Body of pancreas (tissue), 4 donors: ENCODE results near the gene TIPARP. TPM values are rescaled to one million over a fixed set of nuclear protein-coding genes. Genes with fewer than 3 reads are reported as not detected.
A peak's percentile ranks its signal among the peaks of the same experiment; 100 is the strongest.

Experiments
- ATAC-seq: fragments of 150-250 bp; one replicate; pipeline ENCODE4 v1.9.1; 2016
- DNase-seq, 4 donors: peaks; one replicate each; pipeline ENCODE4 v3.0.0-alpha.2; 2019
- H3K27ac ChIP-seq, 4 donors: fragments of 200-600 bp; sonication (generic); 1 replicate in 3 of 4; 2 replicates in 1 of 4; pipeline versions ENCODE4 v1.5.1 to v1.6.1; 2016 to 2019; ENCODE audit warnings: mild to moderate bottlenecking in 1 of 4, mixed read lengths in 1 of 4, moderate library complexity in 1 of 4
- H3K27me3 ChIP-seq, 2 donors: fragments of 200-600 bp; sonication (generic); one replicate each; pipeline ENCODE4 v1.6.0; 2016; ENCODE audit warnings: mild to moderate bottlenecking in 1 of 2
- H3K36me3 ChIP-seq, 2 donors: fragments of 200-600 bp; sonication (generic); replicated peaks in 1 of 2; 2 replicates each; pipeline ENCODE4 v1.5.1; 2016; ENCODE audit warnings: low read depth in 2 of 2; ENCODE audit not compliant: insufficient read depth in 1 of 2
- H3K4me1 ChIP-seq: fragments of 200-600 bp; sonication (generic); one replicate; pipeline ENCODE4 v1.6.0; 2016
- H3K4me3 ChIP-seq, 2 donors: fragments of 200-600 bp; sonication (generic); 1 replicate in 1 of 2; 2 replicates in 1 of 2; pipeline ENCODE4 v1.5.1; 2016 to 2019
- H3K9me3 ChIP-seq, 3 donors: fragments of 200-600 bp; sonication (generic); 1 replicate in 2 of 3; 2 replicates in 1 of 3; pipeline ENCODE4 v1.5.1; 2016
- POLR2A ChIP-seq, 3 donors: fragments of 450-650 bp; IDR thresholded peaks; one replicate each; pipeline ENCODE4 v1.6.1; 2016; ENCODE audit warnings: antibody characterized with exemption in 3 of 3, mild to moderate bottlenecking in 2 of 3
- WGBS, 2 donors: methylation state at CpG; one replicate each; pipeline ENCODE4 v1.1.5; 2017; 5-methylcytosine and 5-hydroxymethylcytosine counted together
- intact Hi-C: fragments of 100-400 bp; cut with DNase I; formaldehyde crosslinking; loops from one replicate; pipeline ENCODE4 v1.15.1; 2023
- total RNA-seq, 2 donors: library from RNA; depleted of rRNA; stranded (reverse); fragments of >200 nt; gene quantifications; one replicate each; pipeline ENCODE4 v1.1.0, GENCODE V29; 2016
- TF ChIP-seq, protein P1 (sequence below), 7 experiments: fragments of 450-650 bp in 4 of 7; fragments of 200-600 bp in 3 of 7; sonication (generic) in 3 of 7; IDR thresholded peaks; one replicate each; pipeline ENCODE4 v1.5.1; 2016 to 2019; ENCODE audit warnings: antibody characterized with exemption in 7 of 7

TIPARP gene
- total RNA-seq, 2 donors from 2014 or later, result 12.5 to 13.2 TPM

DNA sequence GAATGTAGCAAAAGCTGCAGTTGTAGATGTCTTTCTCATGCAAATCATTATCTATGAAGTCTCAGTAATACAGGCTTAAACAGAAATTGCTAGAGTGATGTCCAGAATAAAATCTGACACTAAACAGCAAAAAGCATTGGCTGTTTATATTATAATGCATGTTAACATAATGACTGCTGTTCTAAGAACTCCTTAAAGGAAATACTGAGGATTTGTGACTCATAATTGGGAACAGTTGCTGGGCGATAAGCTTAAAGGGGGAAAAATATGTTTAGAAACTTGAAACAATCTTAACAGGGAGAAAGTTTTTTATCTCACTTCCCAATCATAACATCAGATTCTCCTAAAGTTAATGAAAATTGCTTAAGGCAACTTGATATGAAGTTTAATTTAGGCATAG is 17.5 kb downstream of the TIPARP start:
- H3K27me3 ChIP-seq, result no peaks in the 10 kb centered on the region
- H3K4me3 ChIP-seq, result no peak overlapping the region
- no peak overlapping the region for H3K27ac ChIP-seq
- intact Hi-C loops, result no loop called here
- DNase-seq (no peak), ATAC-seq (no peak)
- 72 to 73% methylated on average over 1 of the region's 1 CpG for WGBS, 2 donors
- H3K4me1 ChIP-seq, result peaks cover 36% of the 10 kb centered on the region
- no peaks in the 10 kb centered on the region for H3K9me3 ChIP-seq
- TF ChIP-seq, protein P1, sequence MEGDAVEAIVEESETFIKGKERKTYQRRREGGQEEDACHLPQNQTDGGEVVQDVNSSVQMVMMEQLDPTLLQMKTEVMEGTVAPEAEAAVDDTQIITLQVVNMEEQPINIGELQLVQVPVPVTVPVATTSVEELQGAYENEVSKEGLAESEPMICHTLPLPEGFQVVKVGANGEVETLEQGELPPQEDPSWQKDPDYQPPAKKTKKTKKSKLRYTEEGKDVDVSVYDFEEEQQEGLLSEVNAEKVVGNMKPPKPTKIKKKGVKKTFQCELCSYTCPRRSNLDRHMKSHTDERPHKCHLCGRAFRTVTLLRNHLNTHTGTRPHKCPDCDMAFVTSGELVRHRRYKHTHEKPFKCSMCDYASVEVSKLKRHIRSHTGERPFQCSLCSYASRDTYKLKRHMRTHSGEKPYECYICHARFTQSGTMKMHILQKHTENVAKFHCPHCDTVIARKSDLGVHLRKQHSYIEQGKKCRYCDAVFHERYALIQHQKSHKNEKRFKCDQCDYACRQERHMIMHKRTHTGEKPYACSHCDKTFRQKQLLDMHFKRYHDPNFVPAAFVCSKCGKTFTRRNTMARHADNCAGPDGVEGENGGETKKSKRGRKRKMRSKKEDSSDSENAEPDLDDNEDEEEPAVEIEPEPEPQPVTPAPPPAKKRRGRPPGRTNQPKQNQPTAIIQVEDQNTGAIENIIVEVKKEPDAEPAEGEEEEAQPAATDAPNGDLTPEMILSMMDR (IDR thresholded peaks at IDR 0.05), result no peak
- no peak for TF ChIP-seq POLR2A (IDR thresholded peaks at IDR 0.05)
- H3K36me3 ChIP-seq, result peaks cover 4 to 21% of the 10 kb centered on the region in 2 donors

DNA sequence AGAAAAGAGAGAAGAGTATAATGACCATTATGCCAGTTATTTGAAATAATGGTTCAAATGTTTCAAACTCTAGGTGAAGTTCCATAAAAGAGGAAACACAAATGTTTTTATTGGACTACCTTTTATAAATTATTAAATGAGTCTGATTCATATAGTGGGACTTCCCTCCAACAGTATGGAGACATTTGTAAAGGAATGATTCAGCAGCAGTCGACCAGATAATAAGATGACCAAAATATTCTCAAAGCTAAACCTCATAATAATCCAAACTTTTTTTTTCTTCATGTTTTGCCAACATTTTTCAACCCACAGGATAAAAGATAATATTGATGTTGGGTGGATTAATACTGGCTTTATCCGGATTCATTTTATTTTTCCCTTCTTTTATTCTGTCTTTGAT is 18.8 kb downstream of the TIPARP start:
- intact Hi-C loops, result no loop called here
- no peak for ATAC-seq
- 69 to 73% methylated on average over 2 of the region's 2 CpGs for WGBS, 2 donors

DNA sequence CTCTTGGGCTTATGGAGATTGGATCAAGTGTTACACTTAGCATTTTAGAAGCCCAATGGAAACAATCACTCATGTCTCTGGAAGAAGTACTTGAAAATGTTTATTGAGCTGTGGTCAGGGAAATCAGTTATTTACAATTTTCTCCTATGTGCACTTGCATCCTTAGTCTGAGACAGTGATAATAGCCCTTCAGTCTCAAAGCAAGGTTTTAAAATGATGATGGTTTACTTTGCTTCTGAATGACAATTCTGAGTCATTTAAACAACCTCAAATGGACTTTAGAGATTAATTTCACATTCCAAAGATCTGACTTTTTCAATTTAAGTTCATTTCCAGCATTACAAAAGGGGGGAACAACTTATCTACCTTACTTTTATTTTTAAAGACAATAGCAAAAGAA is 20.1 kb downstream of the TIPARP start:
- Histone ChIP-seq H3K9me3 (no peaks in the 10 kb centered on the region), H3K27ac (no peak overlapping the region), H3K27me3 (no peaks in the 10 kb centered on the region), H3K4me1 (peaks cover 21% of the 10 kb centered on the region), H3K4me3 (no peak overlapping the region), H3K36me3 (peaks cover 4 to 25% of the 10 kb centered on the region in 2 donors)
- no peak for DNase-seq
- no peak for ATAC-seq
- intact Hi-C loops, result no loop called here
- TF ChIP-seq, protein P1 (IDR thresholded peaks at IDR 0.05), result no peak
- TF ChIP-seq POLR2A (IDR thresholded peaks at IDR 0.05), result no peak

More for the DNA sequence above, 18.8 kb downstream of the TIPARP start:
- peaks cover 29% of the 10 kb centered on the region for H3K4me1 ChIP-seq
- peaks cover 4 to 23% of the 10 kb centered on the region in 2 donors for H3K36me3 ChIP-seq
- H3K27ac ChIP-seq, result no peak overlapping the region
- no peak overlapping the region for H3K4me3 ChIP-seq
- no peaks in the 10 kb centered on the region for H3K27me3 ChIP-seq
- TF ChIP-seq POLR2A (IDR thresholded peaks at IDR 0.05), result no peak
- TF ChIP-seq, protein P1 (IDR thresholded peaks at IDR 0.05), result no peak
- no peak for DNase-seq
- H3K9me3 ChIP-seq, result no peaks in the 10 kb centered on the region

DNA sequence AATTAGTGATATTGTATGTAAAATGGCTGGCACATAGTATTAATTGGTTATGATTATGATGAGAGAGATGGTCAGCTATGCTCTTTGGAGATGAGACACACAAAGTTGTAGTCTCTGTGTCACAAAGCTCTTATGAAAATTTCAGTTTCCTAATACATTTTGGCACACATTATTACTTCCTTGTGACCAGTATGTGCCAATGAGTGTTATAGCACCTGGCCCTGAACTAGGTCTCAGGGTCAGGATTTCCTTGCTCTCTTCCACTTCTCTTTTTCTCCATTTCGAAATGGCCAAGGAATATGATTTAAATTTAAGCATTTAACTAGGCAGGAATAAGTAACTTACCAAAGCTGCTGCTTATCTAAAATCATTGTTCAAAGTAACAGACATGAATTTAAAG is 28.0 kb downstream of the TIPARP start:
- Histone ChIP-seq H3K36me3 (peaks cover 6 to 8% of the 10 kb centered on the region in 2 donors), H3K27me3 (no peaks in the 10 kb centered on the region), H3K9me3 (no peaks in the 10 kb centered on the region), H3K4me1 (peaks cover 8% of the 10 kb centered on the region), H3K4me3 (no peak overlapping the region), H3K27ac (peak overlapping the region in 1 of 4 donors; percentile 17)
- no peak for TF ChIP-seq POLR2A (IDR thresholded peaks at IDR 0.05)
- TF ChIP-seq, protein P1 (IDR thresholded peaks at IDR 0.05), result no peak
- peak in 1 of 4 donors; percentile 29 for DNase-seq
- ATAC-seq, result peak; percentile 40
- intact Hi-C loops, result no loop called here
- 63 to 70% methylated on average over 1 of the region's 1 CpG for WGBS, 2 donors

DNA sequence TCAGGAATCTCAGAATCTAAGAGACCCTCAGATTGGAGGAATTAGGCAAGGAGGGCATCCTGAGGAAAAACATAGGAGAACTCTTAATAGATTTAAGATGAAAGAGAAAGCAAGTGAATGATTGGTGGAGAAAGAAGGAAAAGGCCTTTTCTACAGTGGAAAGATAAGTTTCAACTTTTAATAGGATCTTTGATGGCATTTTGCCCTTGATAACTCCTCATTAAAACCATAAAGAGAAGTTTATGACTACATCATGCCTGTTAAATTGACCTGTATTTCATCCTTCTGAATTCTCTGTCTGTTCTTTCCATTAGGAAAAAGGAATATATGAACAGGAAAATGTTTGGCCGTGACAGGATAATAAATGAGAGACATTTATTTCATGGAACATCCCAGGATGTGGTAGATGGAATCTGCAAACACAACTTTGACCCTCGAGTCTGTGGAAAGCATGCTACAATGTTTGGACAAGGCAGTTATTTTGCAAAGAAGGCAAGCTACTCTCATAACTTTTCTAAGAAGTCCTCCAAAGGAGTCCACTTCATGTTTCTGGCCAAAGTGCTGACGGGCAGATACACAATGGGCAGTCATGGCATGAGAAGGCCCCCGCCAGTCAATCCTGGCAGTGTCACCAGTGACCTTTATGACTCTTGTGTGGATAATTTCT is 30.1 kb downstream of the TIPARP start:
- Histone ChIP-seq H3K27me3 (no peaks in the 10 kb centered on the region), H3K36me3 (peaks cover 5 to 6% of the 10 kb centered on the region in 2 donors), H3K4me1 (peaks cover 8% of the 10 kb centered on the region), H3K4me3 (no peak overlapping the region), H3K27ac (no peak overlapping the region), H3K9me3 (no peaks in the 10 kb centered on the region)
- TF ChIP-seq, protein P1 (IDR thresholded peaks at IDR 0.05), result no peak
- TF ChIP-seq POLR2A (IDR thresholded peaks at IDR 0.05), result no peak
- ATAC-seq (no peak), DNase-seq (no peak)
- 87 to 93% methylated on average over 4 of the region's 4 CpGs for WGBS, 2 donors
- intact Hi-C loops, result no loop called here
